HUES6 (cell line): ENCODE results near the gene CDC42BPA.
"Not testable (repeated sequence)": the region's sequence is repeated elsewhere in the genome, so short reads cannot be mapped to it uniquely, and the experiment has no call there.

ENCODE experiments used
- H3K27ac ChIP-seq: 2 replicates; pipeline ENCODE4 v1.7.0; 2013; ENCODE audit warnings: low read depth, mild to moderate bottlenecking, low read length, inconsistent platforms
- H3K27me3 ChIP-seq: 2 replicates; pipeline ENCODE4 v1.6.1; 2013; ENCODE audit warnings: low read length; ENCODE audit not compliant: control insufficient read depth, insufficient read depth
- H3K36me3 ChIP-seq: 2 replicates; pipeline ENCODE4 v1.6.1; 2013; ENCODE audit warnings: low read length; ENCODE audit not compliant: control insufficient read depth, insufficient read depth
- H3K4me1 ChIP-seq: 2 replicates; pipeline ENCODE4 v1.6.1; 2013; ENCODE audit warnings: low read length; ENCODE audit not compliant: control insufficient read depth, insufficient read depth
- H3K4me3 ChIP-seq: 2 replicates; pipeline ENCODE4 v1.5.1; 2013; ENCODE audit warnings: low read depth, low read length
- H3K9ac ChIP-seq: one replicate; pipeline ENCODE4 v1.6.1; 2013; ENCODE audit warnings: mild to moderate bottlenecking, low read length
- H3K9me3 ChIP-seq: 2 replicates; pipeline ENCODE4 v1.6.1; 2013; ENCODE audit warnings: low read depth, low read length; ENCODE audit not compliant: control insufficient read depth, insufficient read depth

CDC42BPA gene

DNA sequence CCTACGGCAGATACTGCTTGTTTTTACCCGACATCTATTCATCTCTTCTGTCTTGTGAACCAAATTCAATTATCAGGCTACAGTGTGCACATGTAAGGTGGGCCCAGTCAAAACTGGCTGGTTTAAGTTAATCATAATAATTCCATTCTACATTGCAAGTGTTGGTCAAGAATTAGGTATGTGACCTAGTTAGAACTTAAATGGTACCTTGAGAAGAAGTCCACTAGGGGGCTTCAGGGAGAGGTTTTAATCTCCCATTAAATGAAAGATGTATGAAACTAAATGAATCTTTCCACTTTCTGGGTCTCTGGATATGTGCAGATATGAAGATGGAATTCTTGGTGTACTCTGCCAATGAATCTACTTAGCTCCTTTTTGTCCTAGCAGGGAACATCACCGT is 187.1 kb downstream of the CDC42BPA start:
- Histone ChIP-seq H3K9ac (no peak overlapping the region), H3K27me3 (no peaks in the 10 kb centered on the region), H3K27ac (no peak overlapping the region), H3K4me1 (peaks cover 2% of the 10 kb centered on the region; the same call in 1 of the 2 replicates), H3K36me3 (peaks cover 10% of the 10 kb centered on the region; the same call in 1 of the 2 replicates), H3K9me3 (no peaks in the 10 kb centered on the region), H3K4me3 (no peak overlapping the region)

DNA sequence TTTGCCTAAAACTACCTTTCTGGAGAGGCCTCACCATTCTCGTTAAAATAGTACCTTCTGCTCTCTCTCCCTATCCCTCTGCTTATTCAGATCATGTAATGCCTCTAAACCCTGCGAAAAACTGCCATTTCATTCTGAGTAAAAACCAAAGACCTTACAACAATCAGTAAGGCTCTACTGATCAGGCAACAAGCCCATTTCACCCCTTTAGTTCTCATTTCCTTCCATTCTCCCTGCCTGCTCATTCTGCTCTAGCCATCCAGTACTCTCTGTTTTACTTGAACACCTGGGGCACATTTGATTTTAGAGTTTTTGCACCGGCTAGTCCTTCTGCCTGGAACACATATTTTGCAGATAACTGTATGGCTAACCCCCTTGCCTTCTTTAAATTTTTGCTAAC is 190.4 kb downstream of the CDC42BPA start:
- H3K36me3 ChIP-seq = peaks cover 10% of the 10 kb centered on the region; the same call in 1 of the 2 replicates
- H3K4me1 ChIP-seq = peaks cover 5% of the 10 kb centered on the region
- H3K4me3 ChIP-seq = no peak overlapping the region
- H3K27ac ChIP-seq = no peak overlapping the region
- no peaks in the 10 kb centered on the region for H3K9me3 ChIP-seq
- H3K27me3 ChIP-seq = no peaks in the 10 kb centered on the region
- no peak overlapping the region for H3K9ac ChIP-seq

DNA sequence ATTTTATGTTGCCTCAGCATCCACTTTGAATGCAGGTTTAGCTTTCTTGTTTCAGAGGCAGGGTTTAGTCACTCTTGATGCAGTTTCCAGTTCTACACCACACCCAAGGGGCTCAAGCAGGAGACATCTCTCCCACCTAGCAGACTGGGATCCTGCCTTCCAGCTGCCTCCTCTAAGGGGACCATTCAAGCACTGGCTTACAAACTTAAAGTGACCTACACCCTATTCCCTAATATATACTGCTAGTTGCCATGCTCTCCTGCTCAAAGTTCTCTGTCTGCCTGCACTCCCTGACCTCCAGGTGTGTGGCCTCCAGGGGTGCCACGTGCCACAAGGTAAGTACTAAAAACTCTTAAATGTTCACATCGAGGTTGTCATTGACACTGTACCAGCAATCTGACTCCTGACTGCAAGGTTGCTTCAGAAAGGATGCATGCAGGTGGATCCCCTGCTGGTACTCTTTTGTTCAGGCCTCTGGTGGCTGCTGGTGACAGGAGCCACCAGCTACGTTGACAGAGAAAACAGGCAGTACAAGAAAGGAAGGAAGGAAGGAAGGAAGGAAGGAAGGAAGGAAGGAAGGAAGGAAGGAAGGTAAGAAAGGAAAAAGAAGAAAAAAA is 192.3 kb downstream of the CDC42BPA start:
- Histone ChIP-seq H3K36me3 (peaks cover 8% of the 10 kb centered on the region; the same call in 1 of the 2 replicates), H3K27ac (no peak overlapping the region), H3K4me1 (peaks cover 5% of the 10 kb centered on the region), H3K9ac (no peak overlapping the region), H3K4me3 (no peak overlapping the region), H3K9me3 (no peaks in the 10 kb centered on the region), H3K27me3 (no peaks in the 10 kb centered on the region)

DNA sequence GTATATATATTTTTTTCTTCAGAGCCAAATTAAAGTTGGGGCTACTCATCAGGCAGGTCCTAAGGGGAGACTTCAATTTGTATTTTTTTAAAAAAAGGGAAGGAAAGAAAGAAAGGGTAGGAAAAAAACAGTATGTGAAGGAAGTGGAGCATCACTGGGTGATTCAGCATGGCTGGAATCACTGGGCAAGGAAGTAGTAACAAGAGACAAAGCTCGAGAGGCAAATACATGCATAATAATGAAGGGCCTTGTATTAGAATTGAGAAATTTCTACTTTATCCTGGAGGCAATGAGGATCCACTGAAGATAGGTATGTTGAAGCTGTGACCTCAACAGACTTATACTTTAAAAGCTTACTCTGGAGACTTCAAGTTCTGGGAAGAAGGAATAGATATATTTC is 193.8 kb downstream of the CDC42BPA start:
- Histone ChIP-seq H3K27ac (no peak overlapping the region), H3K27me3 (no peaks in the 10 kb centered on the region), H3K4me1 (peaks cover 5% of the 10 kb centered on the region), H3K36me3 (peaks cover 8% of the 10 kb centered on the region; the same call in 1 of the 2 replicates), H3K9ac (no peak overlapping the region), H3K9me3 (no peaks in the 10 kb centered on the region), H3K4me3 (no peak overlapping the region)

DNA sequence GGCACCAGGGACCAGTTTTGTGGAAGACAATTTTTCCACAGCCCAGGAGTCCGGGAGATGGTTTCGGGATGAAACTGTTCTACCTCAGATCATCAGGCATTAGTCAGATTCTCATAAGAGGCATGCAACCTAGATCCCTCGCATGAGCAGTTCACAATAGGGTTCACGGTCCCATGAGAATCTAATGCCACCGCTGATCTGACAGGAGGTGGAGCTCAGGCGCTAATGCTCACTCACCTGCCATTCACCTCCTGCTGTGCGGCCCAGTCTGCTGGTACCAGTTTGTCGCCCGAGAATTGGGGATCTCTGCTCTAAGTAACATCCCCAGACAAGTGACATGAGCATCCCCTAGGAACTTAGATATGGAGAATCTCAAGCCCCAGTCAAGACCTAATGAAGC is 197.5 kb downstream of the CDC42BPA start:
- no peaks in the 10 kb centered on the region for H3K36me3 ChIP-seq
- no peaks in the 10 kb centered on the region for H3K9me3 ChIP-seq
- H3K4me1 ChIP-seq = no peaks in the 10 kb centered on the region; the same call in 1 of the 2 replicates
- H3K4me3 ChIP-seq = no peak overlapping the region
- no peaks in the 10 kb centered on the region for H3K27me3 ChIP-seq
- H3K27ac ChIP-seq = no peak overlapping the region
- H3K9ac ChIP-seq = no peak overlapping the region

DNA sequence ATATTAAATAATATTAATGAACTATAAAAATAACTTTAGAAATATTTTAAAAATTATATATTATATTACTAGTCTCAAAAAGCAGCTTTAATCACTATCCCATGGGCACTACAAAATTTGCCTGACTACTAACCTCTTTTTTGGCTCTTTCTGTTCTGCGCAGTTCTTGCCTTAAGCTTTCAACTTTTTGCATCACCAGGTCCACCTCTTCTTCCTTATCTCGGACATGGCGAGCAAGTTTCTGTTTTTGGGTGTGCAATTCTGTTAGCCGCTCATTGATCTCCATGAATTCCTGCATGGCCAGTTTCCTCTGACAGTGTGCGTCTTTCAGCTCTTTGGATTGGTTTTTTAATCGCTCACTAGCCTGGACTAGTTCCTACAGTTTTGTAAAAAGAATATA is 205.8 kb downstream of the CDC42BPA start:
- no peak overlapping the region for H3K4me3 ChIP-seq
- peaks cover 10% of the 10 kb centered on the region for H3K36me3 ChIP-seq
- no peaks in the 10 kb centered on the region for H3K4me1 ChIP-seq
- no peak overlapping the region for H3K9ac ChIP-seq
- H3K9me3 ChIP-seq = no peaks in the 10 kb centered on the region
- H3K27me3 ChIP-seq = no peaks in the 10 kb centered on the region
- no peak overlapping the region for H3K27ac ChIP-seq

DNA sequence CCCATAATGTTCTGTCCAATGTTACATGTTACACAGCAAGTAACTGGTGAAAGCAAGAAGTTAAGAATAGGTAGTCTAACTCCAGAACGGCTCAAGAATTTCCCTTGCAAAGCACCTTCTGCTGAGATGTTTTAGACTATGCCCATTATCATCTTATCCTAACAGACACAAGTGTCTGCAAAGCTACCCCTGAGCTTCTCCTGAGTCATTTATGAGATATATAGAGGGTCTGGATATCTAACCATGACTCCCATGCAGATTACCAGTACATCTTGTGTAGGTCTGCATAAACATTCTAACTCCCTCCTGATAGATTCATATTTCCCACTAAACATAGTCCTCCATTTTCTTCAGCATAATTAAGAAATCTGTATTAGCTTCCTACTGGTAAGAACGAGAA is 206.5 kb downstream of the CDC42BPA start:
- Histone ChIP-seq H3K4me3 (no peak overlapping the region), H3K27me3 (no peaks in the 10 kb centered on the region), H3K36me3 (peaks cover 13% of the 10 kb centered on the region), H3K9me3 (no peaks in the 10 kb centered on the region), H3K9ac (no peak overlapping the region), H3K27ac (no peak overlapping the region), H3K4me1 (no peaks in the 10 kb centered on the region)

DNA sequence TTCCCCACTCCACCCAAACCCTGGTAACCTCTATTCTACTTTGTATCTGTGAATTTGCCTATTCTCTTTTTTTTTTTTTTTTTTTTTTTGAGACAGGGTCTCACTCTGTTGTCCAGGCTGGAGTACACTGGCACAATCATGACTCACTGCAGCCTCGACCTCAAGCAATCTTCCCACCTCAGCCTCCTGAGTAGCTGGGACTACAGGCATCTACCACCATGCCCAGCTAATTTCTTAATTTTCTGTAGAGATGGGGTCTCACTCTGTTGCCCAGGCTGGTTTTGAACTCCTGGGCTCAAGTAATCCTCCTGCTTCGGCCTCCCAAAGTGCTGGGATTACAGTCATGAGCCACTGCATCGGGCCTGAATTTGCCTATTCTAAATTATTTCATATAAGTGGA is 213.0 kb downstream of the CDC42BPA start:
- H3K9me3 ChIP-seq, H3K4me3 ChIP-seq, H3K4me1 ChIP-seq, H3K36me3 ChIP-seq, H3K27ac ChIP-seq, H3K9ac ChIP-seq, H3K27me3 ChIP-seq: not testable (repeated sequence)

DNA sequence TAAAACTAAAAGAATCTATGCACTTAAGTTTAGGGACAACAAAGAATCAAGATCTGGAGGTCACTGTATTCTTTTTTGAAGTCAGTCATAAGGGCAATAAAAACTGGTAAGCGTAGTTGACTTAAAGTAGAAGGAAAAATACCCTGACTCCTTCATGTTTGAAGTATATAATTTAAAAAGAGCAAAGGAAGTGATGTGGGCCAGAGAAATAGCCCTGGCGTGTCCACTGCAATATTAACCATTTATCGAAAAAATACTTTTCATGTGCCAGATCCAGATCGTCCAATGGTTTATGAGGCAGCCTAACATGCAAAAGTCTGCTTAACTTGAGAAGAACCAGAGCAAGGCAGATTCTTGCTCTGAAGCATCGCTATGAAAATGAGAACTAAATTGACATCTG is 216.2 kb downstream of the CDC42BPA start:
- Histone ChIP-seq H3K9ac (no peak overlapping the region), H3K27ac (no peak overlapping the region), H3K27me3 (no peaks in the 10 kb centered on the region), H3K9me3 (no peaks in the 10 kb centered on the region), H3K36me3 (peaks cover 18% of the 10 kb centered on the region), H3K4me1 (no peaks in the 10 kb centered on the region), H3K4me3 (no peak overlapping the region)

DNA sequence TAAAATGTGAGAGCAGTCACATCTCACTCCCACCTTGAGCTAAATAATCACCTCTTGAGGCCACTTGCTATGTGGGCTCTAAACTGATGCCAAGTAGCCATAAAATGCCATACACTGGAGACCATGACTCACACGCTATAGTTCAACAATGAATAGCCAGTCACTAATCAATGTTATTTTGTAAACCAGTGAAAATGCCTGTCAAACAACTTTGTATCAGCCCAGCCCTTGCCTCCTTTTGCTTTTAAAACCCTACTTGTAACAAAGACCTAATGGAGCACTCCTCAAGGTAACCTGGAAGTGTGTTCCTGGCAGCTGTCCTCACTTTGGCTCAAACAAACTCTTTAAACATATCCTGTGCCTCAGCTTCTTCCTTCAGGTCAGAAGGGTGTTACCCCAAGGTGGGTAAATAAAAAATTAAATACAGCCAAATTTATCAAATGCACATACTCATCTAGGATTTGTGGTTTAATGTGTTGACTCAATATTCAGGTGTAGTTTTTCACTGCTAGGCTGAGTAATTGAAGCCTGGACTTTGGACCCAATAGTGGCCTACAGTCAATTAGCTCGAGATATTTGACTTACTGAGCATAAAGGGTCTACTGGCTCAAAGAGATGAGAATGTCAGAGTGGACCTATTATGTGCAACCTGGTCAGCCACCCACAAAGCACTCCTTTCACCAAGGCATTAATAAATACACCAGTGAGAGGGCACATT is 223.9 kb downstream of the CDC42BPA start:
- peaks cover 14% of the 10 kb centered on the region for H3K36me3 ChIP-seq
- no peaks in the 10 kb centered on the region for H3K4me1 ChIP-seq
- no peak overlapping the region for H3K27ac ChIP-seq
- no peak overlapping the region for H3K4me3 ChIP-seq
- H3K9ac ChIP-seq = no peak overlapping the region
- no peaks in the 10 kb centered on the region for H3K27me3 ChIP-seq
- H3K9me3 ChIP-seq = no peaks in the 10 kb centered on the region

DNA sequence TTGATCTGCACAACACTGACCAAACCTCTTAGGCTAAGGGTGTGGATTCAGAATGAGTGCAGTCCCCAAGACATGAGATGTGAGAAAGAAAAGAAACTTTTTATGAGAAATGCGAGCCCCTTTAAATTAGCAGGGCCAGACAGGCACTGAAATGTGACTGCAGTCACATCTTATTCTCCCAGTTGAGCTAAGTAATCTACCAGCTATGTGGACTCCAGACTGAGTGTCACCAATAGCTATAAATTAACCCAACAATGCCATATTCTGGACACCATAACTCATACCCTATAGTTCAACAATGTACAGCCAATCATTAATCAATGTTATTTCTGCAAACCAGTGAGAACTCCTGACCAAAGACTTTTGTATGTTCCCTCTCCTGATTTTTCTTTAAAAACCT is 225.0 kb downstream of the CDC42BPA start:
- Histone ChIP-seq H3K9me3 (no peaks in the 10 kb centered on the region), H3K4me3 (no peak overlapping the region), H3K27me3 (no peaks in the 10 kb centered on the region), H3K4me1 (no peaks in the 10 kb centered on the region), H3K27ac (no peak overlapping the region), H3K36me3 (peaks cover 11% of the 10 kb centered on the region), H3K9ac (no peak overlapping the region)
